ENCODE measurements around the gene PCNA.

DNA sequence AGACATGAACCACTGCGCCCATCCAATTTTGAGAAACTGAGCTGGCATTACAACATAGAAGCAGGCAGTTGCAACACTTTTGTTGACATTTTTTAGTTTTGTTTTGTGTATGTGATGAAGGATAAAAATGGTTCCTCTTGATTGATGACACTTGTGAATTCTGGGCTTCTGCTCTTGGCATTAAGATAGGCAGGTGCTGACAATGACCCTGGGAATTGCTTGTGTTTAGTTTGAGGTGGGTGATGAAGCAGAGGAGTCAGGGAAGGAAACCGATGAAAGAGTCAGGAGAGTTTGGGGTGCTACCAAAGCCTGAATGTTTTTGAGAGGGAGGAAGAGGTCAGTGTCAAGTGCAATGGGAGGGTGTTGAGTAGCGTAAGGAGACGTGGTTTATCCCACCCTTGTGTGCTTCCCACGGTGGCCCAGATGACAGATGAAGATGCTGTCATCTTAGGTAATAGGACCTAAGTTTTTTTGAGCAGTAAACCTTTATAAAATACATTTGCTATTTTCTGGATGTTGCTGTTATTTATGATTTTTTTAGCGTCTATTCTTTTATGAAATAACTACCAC lies 26.4 kb upstream of the PCNA start:
- TF ChIP-seq, protein P1, sequence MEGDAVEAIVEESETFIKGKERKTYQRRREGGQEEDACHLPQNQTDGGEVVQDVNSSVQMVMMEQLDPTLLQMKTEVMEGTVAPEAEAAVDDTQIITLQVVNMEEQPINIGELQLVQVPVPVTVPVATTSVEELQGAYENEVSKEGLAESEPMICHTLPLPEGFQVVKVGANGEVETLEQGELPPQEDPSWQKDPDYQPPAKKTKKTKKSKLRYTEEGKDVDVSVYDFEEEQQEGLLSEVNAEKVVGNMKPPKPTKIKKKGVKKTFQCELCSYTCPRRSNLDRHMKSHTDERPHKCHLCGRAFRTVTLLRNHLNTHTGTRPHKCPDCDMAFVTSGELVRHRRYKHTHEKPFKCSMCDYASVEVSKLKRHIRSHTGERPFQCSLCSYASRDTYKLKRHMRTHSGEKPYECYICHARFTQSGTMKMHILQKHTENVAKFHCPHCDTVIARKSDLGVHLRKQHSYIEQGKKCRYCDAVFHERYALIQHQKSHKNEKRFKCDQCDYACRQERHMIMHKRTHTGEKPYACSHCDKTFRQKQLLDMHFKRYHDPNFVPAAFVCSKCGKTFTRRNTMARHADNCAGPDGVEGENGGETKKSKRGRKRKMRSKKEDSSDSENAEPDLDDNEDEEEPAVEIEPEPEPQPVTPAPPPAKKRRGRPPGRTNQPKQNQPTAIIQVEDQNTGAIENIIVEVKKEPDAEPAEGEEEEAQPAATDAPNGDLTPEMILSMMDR (IDR thresholded peaks at IDR 0.05): no peak
- TF ChIP-seq EP300 (IDR thresholded peaks at IDR 0.05) (no peak), POLR2A (IDR thresholded peaks at IDR 0.05) (no peak)

Data from tibial nerve (tissue), 4 donors.